Fibroblast of lung (primary cell): Measurements from ENCODE around the gene CIZ1. TPM values are rescaled to one million over a fixed set of nuclear protein-coding genes. Genes with fewer than 3 reads are reported as not detected.

Experiments
- DNase-seq, 2 donors: peaks; one replicate each; pipeline versions ENCODE4 v3.0.0 to v3.0.0-alpha.2; 2010; ENCODE audit warnings: low read depth in 2 of 2
- H2AFZ ChIP-seq: 2 replicates; pipeline ENCODE4 v1.5.1; 2012; ENCODE audit warnings: low read length, control low read depth, inconsistent platforms
- H3K27ac ChIP-seq: 2 replicates; pipeline ENCODE4 v1.5.1; 2011; ENCODE audit warnings: low read length, control low read depth; ENCODE audit not compliant: insufficient read depth
- H3K27me3 ChIP-seq: 2 replicates; pipeline ENCODE4 v1.5.1; 2011; ENCODE audit warnings: mild to moderate bottlenecking, low read length; ENCODE audit not compliant: control insufficient read depth, insufficient read depth
- H3K36me3 ChIP-seq: 2 replicates; pipeline ENCODE4 v1.5.1; 2011; ENCODE audit warnings: low read length; ENCODE audit not compliant: control insufficient read depth, insufficient read depth
- H3K4me1 ChIP-seq: 2 replicates; pipeline ENCODE4 v1.5.1; 2011; ENCODE audit warnings: low read length; ENCODE audit not compliant: control insufficient read depth, insufficient read depth; ENCODE audit errors: extremely low read depth
- H3K4me2 ChIP-seq: 2 replicates; pipeline ENCODE4 v1.5.1; 2011; ENCODE audit warnings: low read length, control low read depth; ENCODE audit not compliant: insufficient read depth; ENCODE audit errors: extremely low read depth
- H3K4me3 ChIP-seq, 4 experiments: fragments of 200-600 bp in 1 of 4; sonication (generic) in 1 of 4; replicated peaks in 1 of 4; 2 replicates each; pipeline ENCODE4 v1.5.1; 2011 to 2016; ENCODE audit warnings: low read length in 4 of 4, low read depth in 3 of 4, mild to moderate bottlenecking in 3 of 4, control low read depth in 2 of 4, inconsistent platforms in 1 of 4, mixed read lengths in 1 of 4; ENCODE audit not compliant: insufficient read depth in 1 of 4; ENCODE audit errors: control extremely low read depth in 1 of 4
- H3K79me2 ChIP-seq: 2 replicates; pipeline ENCODE4 v1.5.1; 2012; ENCODE audit warnings: mild to moderate bottlenecking, low read length, inconsistent platforms; ENCODE audit not compliant: control insufficient read depth, insufficient read depth
- H3K9ac ChIP-seq: 2 replicates; pipeline ENCODE4 v1.5.1; 2011; ENCODE audit warnings: mild to moderate bottlenecking, low read length, control low read depth; ENCODE audit not compliant: insufficient read depth
- H3K9me3 ChIP-seq: 2 replicates; pipeline ENCODE4 v1.5.1; 2012; ENCODE audit warnings: low read depth, low read length; ENCODE audit not compliant: control insufficient read depth, insufficient read depth
- H4K20me1 ChIP-seq: 2 replicates; pipeline ENCODE4 v1.5.1; 2011; ENCODE audit warnings: low read length; ENCODE audit not compliant: control insufficient read depth, insufficient read depth; ENCODE audit errors: extremely low read depth
- CTCF ChIP-seq, 2 donors: IDR thresholded peaks in 1 of 2; conservative IDR thresholded peaks in 1 of 2; 1 replicate in 1 of 2; 2 replicates in 1 of 2; pipeline ENCODE4 v1.5.1; 2011 to 2012; ENCODE audit warnings: low read length in 2 of 2, control low read depth in 1 of 2, inconsistent platforms in 1 of 2, low read depth in 1 of 2, mild to moderate bottlenecking in 1 of 2
- EZH2 ChIP-seq: IDR thresholded peaks from 2 replicates; pipeline ENCODE4 v1.5.1; 2012; ENCODE audit warnings: low read length, control low read depth, mild to moderate bottlenecking; ENCODE audit errors: missing control alignments
- polyA plus RNA-seq, 2 donors: library from polyadenylated mRNA; depleted of rRNA in 1 of 2; stranded (reverse) in 1 of 2; unstranded in 1 of 2; fragments of >200 nt; gene quantifications; 2 replicates each; pipeline ENCODE4 v1.2.1, GENCODE V29; 2011 to 2012; ENCODE audit warnings: missing spikeins in 1 of 2
- total RNA-seq: library from RNA; depleted of rRNA; stranded (reverse); fragments of >200 nt; gene quantifications from 2 replicates; pipeline ENCODE4 v1.2.1, GENCODE V29; 2014

The CIZ1 gene
- total and polyA plus RNA-seq, 2 donors (not counting 1 experiment from before 2014, with no cell fraction given) = 26.1 to 27.2 TPM

- Histone ChIP-seq H3K27me3 (no peaks in the 10 kb centered on the region), H3K9me3 (no peaks in the 10 kb centered on the region), H3K36me3 (peaks cover 11% of the 10 kb centered on the region), H3K27ac (no peak overlapping the region), H3K9ac (no peak overlapping the region), H3K4me2 (no peak overlapping the region), H3K79me2 (no peaks in the 10 kb centered on the region), H2AFZ (no peak overlapping the region), H3K4me1 (no peaks in the 10 kb centered on the region), H4K20me1 (no peaks in the 10 kb centered on the region), H3K4me3 (no peak overlapping the region)
- peak; percentile 17 to 23 for DNase-seq
- no peak for TF ChIP-seq CTCF (conservative IDR thresholded peaks at IDR 0.05 in 1 of 2, IDR thresholded peaks at IDR 0.05 in 1 of 2; ENCODE audit: low read depth in 1 of 2, low read length in 2 of 2)
- no peak for TF ChIP-seq EZH2
Measured at GRCh38 chr9:128162215-128163026, 29.0 kb downstream of the CIZ1 start.

- no peaks in the 10 kb centered on the region for H3K79me2 ChIP-seq
- no peaks in the 10 kb centered on the region for H3K9me3 ChIP-seq
- peaks cover 7% of the 10 kb centered on the region for H3K36me3 ChIP-seq
- no peak overlapping the region for H3K9ac ChIP-seq
- no peak overlapping the region for H3K27ac ChIP-seq
- peak overlapping the region in 3 of 4 experiments; percentile 67 to 93 (median 80) for H3K4me3 ChIP-seq
- H3K4me1 ChIP-seq = no peaks in the 10 kb centered on the region
- DNase-seq = no peak
- no peaks in the 10 kb centered on the region for H3K27me3 ChIP-seq
- no peak for TF ChIP-seq CTCF (conservative IDR thresholded peaks at IDR 0.05 in 1 of 2, IDR thresholded peaks at IDR 0.05 in 1 of 2; ENCODE audit: low read depth in 1 of 2, low read length in 2 of 2)
- no peak for TF ChIP-seq EZH2
- H3K4me2 ChIP-seq = peak overlapping the region; percentile 86
- H2AFZ ChIP-seq = no peak overlapping the region
- H4K20me1 ChIP-seq = no peaks in the 10 kb centered on the region
Measured at GRCh38 chr9:128161215-128161902, 30.0 kb downstream of the CIZ1 start.

- Histone ChIP-seq H3K79me2 (no peaks in the 10 kb centered on the region), H3K4me2 (peak overlapping the region; percentile 86), H2AFZ (peak overlapping the region; percentile 81), H3K27ac (peak overlapping the region; percentile 57), H3K9me3 (no peaks in the 10 kb centered on the region), H3K4me1 (no peaks in the 10 kb centered on the region), H3K9ac (peak overlapping the region; percentile 73), H4K20me1 (no peaks in the 10 kb centered on the region), H3K36me3 (peaks cover 6% of the 10 kb centered on the region), H3K27me3 (no peaks in the 10 kb centered on the region), H3K4me3 (peak overlapping the region; percentile 67 to 93 (median 82))
- no peak for TF ChIP-seq CTCF (conservative IDR thresholded peaks at IDR 0.05 in 1 of 2, IDR thresholded peaks at IDR 0.05 in 1 of 2; ENCODE audit: low read depth in 1 of 2, low read length in 2 of 2)
- TF ChIP-seq EZH2 = no peak
- peak in 1 of 2 donors; percentile 29 for DNase-seq
Measured at GRCh38 chr9:128160603-128160987, 30.8 kb downstream of the CIZ1 start.
